H54 (cell line): ENCODE results near the gene TPSB2.
"Not testable (repeated sequence)": the region's sequence is repeated elsewhere in the genome, so short reads cannot be mapped to it uniquely, and the experiment has no call there.

ENCODE experiments used
- DNase-seq: peaks from one replicate; pipeline ENCODE4 v3.0.0; 2011; ENCODE audit warnings: low spot score, mixed read lengths; ENCODE audit not compliant: insufficient read length
- FAIRE-seq: peaks from 3 replicates; lab custom pipeline; 2011; peaks lifted over from hg19 to GRCh38; lab: Jason Lieb, UNC
- POLR2A ChIP-seq: IDR thresholded peaks from 2 replicates; pipeline ENCODE4 v1.6.1; 2011; ENCODE audit warnings: low read depth, mild to moderate bottlenecking, low read length

TPSB2 gene

GRCh38 chr16:1204933-1205332, 25.1 kb downstream of the TPSB2 start:
- TF ChIP-seq POLR2A, result no peak
- DNase-seq (no peak), FAIRE-seq (no peak)

- no peak for FAIRE-seq
- TF ChIP-seq POLR2A, result no peak
Measured at GRCh38 chr16:1202274-1202673, 27.7 kb downstream of the TPSB2 start.

GRCh38 chr16:1201444-1201843, 28.5 kb downstream of the TPSB2 start:
- TF ChIP-seq POLR2A, result no peak
- FAIRE-seq (no peak), DNase-seq (no peak)

More at GRCh38 chr16:1202274-1202673, 27.7 kb downstream of the TPSB2 start:
- no peak for DNase-seq

- DNase-seq, result no peak
- no peak for FAIRE-seq
- no peak for TF ChIP-seq POLR2A
Measured at GRCh38 chr16:1200014-1200627, 29.9 kb downstream of the TPSB2 start.

- TF ChIP-seq POLR2A, result no peak
- no peak for DNase-seq
- no peak for FAIRE-seq
Measured at GRCh38 chr16:1199347-1200013, 30.5 kb downstream of the TPSB2 start.

GRCh38 chr16:1198671-1199346, 31.2 kb downstream of the TPSB2 start:
- not testable (repeated sequence) for FAIRE-seq, DNase-seq

GRCh38 chr16:1198194-1198593, 31.8 kb downstream of the TPSB2 start:
- TF ChIP-seq POLR2A, result no peak
- FAIRE-seq, result no peak
- no peak for DNase-seq

- FAIRE-seq, result no peak
- DNase-seq, result no peak
Measured at GRCh38 chr16:1197237-1197866, 32.6 kb downstream of the TPSB2 start.

GRCh38 chr16:1196494-1196893, 33.5 kb downstream of the TPSB2 start:
- DNase-seq (no peak), FAIRE-seq (no peak)
- no peak for TF ChIP-seq POLR2A

More at GRCh38 chr16:1197237-1197866, 32.6 kb downstream of the TPSB2 start:
- TF ChIP-seq POLR2A, result no peak

- no peak for TF ChIP-seq POLR2A
- no peak for DNase-seq
- no peak for FAIRE-seq
Measured at GRCh38 chr16:1195393-1195666, 34.7 kb downstream of the TPSB2 start.

GRCh38 chr16:1194665-1195392, 35.2 kb downstream of the TPSB2 start:
- no peak for TF ChIP-seq POLR2A
- FAIRE-seq, result no peak
- DNase-seq, result no peak

GRCh38 chr16:1193825-1194581, 36.0 kb downstream of the TPSB2 start:
- DNase-seq, result no peak
- no peak for FAIRE-seq
- no peak for TF ChIP-seq POLR2A
